ENCODE results near the gene CLSTN2.

CLSTN2 gene

GRCh38 chr3:140151321-140151720 lies 216.3 kb downstream of the CLSTN2 start:
- CTCF ChIA-PET, result no interaction called here
- DNase-seq (ENCODE audit: extremely low spot score), result no peak
- POLR2A ChIA-PET, result no interaction called here
- TF ChIP-seq FOXA1 (IDR thresholded peaks at IDR 0.05) (no peak), FOXK2 (IDR thresholded peaks at IDR 0.05) (no peak), PKNOX1 (IDR thresholded peaks at IDR 0.05) (no peak), NFRKB (IDR thresholded peaks at IDR 0.05) (no peak), SUZ12 (IDR thresholded peaks at IDR 0.05) (no peak), ARNT (IDR thresholded peaks at IDR 0.05) (no peak), BHLHE40 (IDR thresholded peaks at IDR 0.05; ENCODE audit: borderline replicate concordance) (no peak), FOXM1 (IDR thresholded peaks at IDR 0.05; ENCODE audit: borderline replicate concordance) (no peak), SP1 (IDR thresholded peaks at IDR 0.05) (no peak), ZNF384 (IDR thresholded peaks at IDR 0.05) (no peak), LEF1 (IDR thresholded peaks at IDR 0.05; ENCODE audit: borderline replicate concordance) (no peak), CTBP1 (IDR thresholded peaks at IDR 0.05; ENCODE audit: borderline replicate concordance) (no peak), HDGF (IDR thresholded peaks at IDR 0.05; ENCODE audit: borderline replicate concordance) (no peak), TARDBP (IDR thresholded peaks at IDR 0.05) (no peak), ELF4 (IDR thresholded peaks at IDR 0.05) (no peak), L3MBTL2 (conservative IDR thresholded peaks at IDR 0.05) (no peak)

DNA sequence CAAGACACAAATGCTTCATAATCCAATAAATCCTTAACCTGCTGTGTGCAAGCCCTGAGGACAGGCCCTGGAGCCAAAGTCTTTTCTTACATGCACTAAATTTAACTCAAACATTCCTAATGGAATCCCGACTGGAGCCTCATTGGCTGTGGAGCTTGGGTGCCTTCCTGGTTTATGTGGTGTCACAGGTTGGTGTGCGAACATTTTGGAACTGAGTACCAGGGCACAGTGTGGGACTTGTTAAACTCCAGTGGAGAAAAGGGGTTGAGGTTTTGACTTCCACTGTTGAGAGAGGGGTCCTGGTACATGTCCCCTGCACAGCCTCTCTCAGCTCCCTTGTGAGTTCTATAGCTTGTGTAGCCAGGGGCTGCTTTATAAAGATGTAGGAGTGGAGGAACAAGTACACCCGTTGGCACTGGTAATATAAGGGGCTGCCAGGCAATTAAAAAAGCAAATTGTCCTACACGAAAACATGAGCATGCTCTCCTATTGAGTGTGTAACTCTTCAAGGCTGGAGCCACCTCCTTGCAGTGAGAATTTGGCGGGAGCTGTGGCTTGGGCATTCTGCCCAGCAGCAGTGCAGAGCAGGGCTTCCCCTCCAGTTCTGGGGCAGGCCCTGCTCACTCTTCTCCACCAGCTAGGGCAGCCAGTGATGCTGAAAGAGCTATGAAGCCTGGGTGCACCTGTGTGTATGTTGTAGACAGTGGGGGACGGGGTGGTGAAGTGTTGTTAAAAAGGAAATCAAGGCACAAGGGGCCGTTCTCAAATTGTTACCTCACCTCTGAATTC lies 218.1 kb downstream of the CLSTN2 start:
- ChIA-PET CTCF (interaction anchor here (0.9 kb wide), 1 partner anchor 90 kb away, joined by 3 read pairs; no protein-coding TSS in a partner anchor), POLR2A (no interaction called here)
- no peak for DNase-seq (ENCODE audit: extremely low spot score)
- TF ChIP-seq ZNF384 (IDR thresholded peaks at IDR 0.05) (no peak), SUZ12 (IDR thresholded peaks at IDR 0.05) (no peak), HDGF (IDR thresholded peaks at IDR 0.05; ENCODE audit: borderline replicate concordance) (no peak)

DNA sequence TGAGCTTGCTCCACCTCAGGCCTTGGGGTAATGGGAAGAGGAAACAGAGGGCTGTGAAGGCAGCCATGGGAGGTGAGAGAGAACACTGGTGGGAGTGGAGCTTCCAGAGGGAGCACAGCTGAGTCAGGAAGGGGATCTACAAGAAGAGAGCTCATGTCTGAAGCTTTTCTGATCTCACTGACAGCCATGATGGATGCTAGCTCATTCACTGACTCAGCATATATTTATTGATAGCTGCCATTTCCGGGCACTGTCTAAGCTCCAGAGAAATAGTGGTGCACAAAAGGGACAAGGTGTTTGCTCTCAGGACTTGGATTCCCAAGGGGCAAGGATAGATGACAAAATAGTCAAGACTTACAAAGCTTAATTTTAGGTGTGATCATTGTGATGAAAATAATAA lies 218.8 kb downstream of the CLSTN2 start:
- ChIA-PET POLR2A (no interaction called here), CTCF (no interaction called here)
- TF ChIP-seq CTBP1 (IDR thresholded peaks at IDR 0.05; ENCODE audit: borderline replicate concordance) (no peak), FOXK2 (IDR thresholded peaks at IDR 0.05) (no peak), SUZ12 (IDR thresholded peaks at IDR 0.05) (no peak), L3MBTL2 (conservative IDR thresholded peaks at IDR 0.05) (no peak), LEF1 (IDR thresholded peaks at IDR 0.05; ENCODE audit: borderline replicate concordance) (no peak), HDGF (IDR thresholded peaks at IDR 0.05; ENCODE audit: borderline replicate concordance) (no peak), ARNT (IDR thresholded peaks at IDR 0.05) (no peak), ZNF384 (IDR thresholded peaks at IDR 0.05) (no peak), FOXA1 (IDR thresholded peaks at IDR 0.05) (no peak), BHLHE40 (IDR thresholded peaks at IDR 0.05; ENCODE audit: borderline replicate concordance) (no peak), FOXM1 (IDR thresholded peaks at IDR 0.05; ENCODE audit: borderline replicate concordance) (no peak)
- no peak for DNase-seq (ENCODE audit: extremely low spot score)

- CTCF ChIA-PET, result interaction anchor here (0.6 kb wide), 1 partner anchor 11 kb away, joined by 4 read pairs; no protein-coding TSS in a partner anchor
- POLR2A ChIA-PET, result no interaction called here
- no peak for TF ChIP-seq TARDBP (IDR thresholded peaks at IDR 0.05)
- no peak for TF ChIP-seq CTBP1 (IDR thresholded peaks at IDR 0.05; ENCODE audit: borderline replicate concordance)
- TF ChIP-seq ELF4 (IDR thresholded peaks at IDR 0.05), result no peak
- no peak for TF ChIP-seq SUZ12 (IDR thresholded peaks at IDR 0.05)
- TF ChIP-seq FOXM1 (IDR thresholded peaks at IDR 0.05; ENCODE audit: borderline replicate concordance), result no peak
- TF ChIP-seq L3MBTL2 (conservative IDR thresholded peaks at IDR 0.05), result no peak
- no peak for TF ChIP-seq FOXK2 (IDR thresholded peaks at IDR 0.05)
- TF ChIP-seq HDGF (IDR thresholded peaks at IDR 0.05; ENCODE audit: borderline replicate concordance), result no peak
- DNase-seq (ENCODE audit: extremely low spot score), result no peak
These were observed 222.2 kb downstream of the CLSTN2 start for GRCh38 chr3:140157161-140157560.

GRCh38 chr3:140159646-140160045 lies 224.7 kb downstream of the CLSTN2 start:
- POLR2A ChIA-PET, result no interaction called here
- no peak for DNase-seq (ENCODE audit: extremely low spot score)
- no peak for TF ChIP-seq ZNF384 (IDR thresholded peaks at IDR 0.05)
- no peak for TF ChIP-seq L3MBTL2 (conservative IDR thresholded peaks at IDR 0.05)
- no peak for TF ChIP-seq BHLHE40 (IDR thresholded peaks at IDR 0.05; ENCODE audit: borderline replicate concordance)
- no peak for TF ChIP-seq HDGF (IDR thresholded peaks at IDR 0.05; ENCODE audit: borderline replicate concordance)
- TF ChIP-seq ARNT (IDR thresholded peaks at IDR 0.05), result no peak
- no peak for TF ChIP-seq SUZ12 (IDR thresholded peaks at IDR 0.05)
- CTCF ChIA-PET, result no interaction called here

GRCh38 chr3:140160553-140160952 lies 225.6 kb downstream of the CLSTN2 start:
- TF ChIP-seq FOXA1 (IDR thresholded peaks at IDR 0.05) (no peak), SUZ12 (IDR thresholded peaks at IDR 0.05) (no peak), ELF4 (IDR thresholded peaks at IDR 0.05) (no peak), LEF1 (IDR thresholded peaks at IDR 0.05; ENCODE audit: borderline replicate concordance) (no peak), HDGF (IDR thresholded peaks at IDR 0.05; ENCODE audit: borderline replicate concordance) (no peak), ARNT (IDR thresholded peaks at IDR 0.05) (no peak), TARDBP (IDR thresholded peaks at IDR 0.05) (no peak), FOXM1 (IDR thresholded peaks at IDR 0.05; ENCODE audit: borderline replicate concordance) (no peak), FOXK2 (IDR thresholded peaks at IDR 0.05) (no peak), CTBP1 (IDR thresholded peaks at IDR 0.05; ENCODE audit: borderline replicate concordance) (no peak), NFRKB (IDR thresholded peaks at IDR 0.05) (no peak), ZNF384 (IDR thresholded peaks at IDR 0.05) (no peak), SP1 (IDR thresholded peaks at IDR 0.05) (no peak), PKNOX1 (IDR thresholded peaks at IDR 0.05) (no peak), L3MBTL2 (conservative IDR thresholded peaks at IDR 0.05) (no peak)
- DNase-seq (ENCODE audit: extremely low spot score), result no peak
- CTCF ChIA-PET, result no interaction called here
- POLR2A ChIA-PET, result no interaction called here

DNA sequence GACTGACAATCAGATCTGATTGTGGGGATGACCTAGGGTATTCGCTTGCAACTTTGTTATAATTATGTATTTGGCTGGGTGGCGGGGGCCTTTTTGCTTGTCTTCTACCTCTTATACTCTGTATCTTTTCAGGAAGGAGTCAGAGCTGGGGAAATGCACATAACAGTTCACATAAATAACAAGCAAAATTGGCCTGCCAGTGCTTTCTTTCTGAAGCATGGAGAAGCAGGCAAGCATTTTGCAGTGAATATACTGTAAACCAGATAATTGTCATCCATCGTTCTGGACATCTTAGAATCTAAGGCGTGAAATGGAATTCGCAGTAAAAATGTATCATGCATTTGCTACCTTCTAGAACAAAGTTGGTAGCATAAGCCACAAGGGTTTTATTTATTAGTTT lies 227.6 kb downstream of the CLSTN2 start:
- no peak for DNase-seq (ENCODE audit: extremely low spot score)
- ChIA-PET POLR2A (no interaction called here), CTCF (no interaction called here)
- TF ChIP-seq CTBP1 (IDR thresholded peaks at IDR 0.05; ENCODE audit: borderline replicate concordance), result no peak
- TF ChIP-seq ARNT (IDR thresholded peaks at IDR 0.05), result no peak
- TF ChIP-seq FOXA1 (IDR thresholded peaks at IDR 0.05), result no peak
- no peak for TF ChIP-seq BHLHE40 (IDR thresholded peaks at IDR 0.05; ENCODE audit: borderline replicate concordance)
- TF ChIP-seq NFRKB (IDR thresholded peaks at IDR 0.05), result no peak
- TF ChIP-seq FOXK2 (IDR thresholded peaks at IDR 0.05), result no peak
- no peak for TF ChIP-seq SUZ12 (IDR thresholded peaks at IDR 0.05)
- TF ChIP-seq HDGF (IDR thresholded peaks at IDR 0.05; ENCODE audit: borderline replicate concordance), result no peak
- TF ChIP-seq SP1 (IDR thresholded peaks at IDR 0.05), result no peak
- TF ChIP-seq LEF1 (IDR thresholded peaks at IDR 0.05; ENCODE audit: borderline replicate concordance), result no peak
- TF ChIP-seq PKNOX1 (IDR thresholded peaks at IDR 0.05), result no peak
- no peak for TF ChIP-seq TARDBP (IDR thresholded peaks at IDR 0.05)
- no peak for TF ChIP-seq ELF4 (IDR thresholded peaks at IDR 0.05)

Measured in HEK293T (cell line).